Measurements from ENCODE around the gene NLRP9.

GRCh38 chr19:55659822-55660221 lies 78.4 kb downstream of the NLRP9 start:
- TF ChIP-seq CTCF (IDR thresholded peaks at IDR 0.05) (no peak), NFE2L1 (CRISPR knock-in tag; IDR thresholded peaks at IDR 0.05) (no peak), IRF1 (CRISPR knock-in tag; IDR thresholded peaks at IDR 0.05) (no peak), RELA (CRISPR knock-in tag; IDR thresholded peaks at IDR 0.05; ENCODE audit: borderline replicate concordance) (no peak), USF2 (CRISPR knock-in tag; IDR thresholded peaks at IDR 0.05) (no peak)
